SU-DHL-6 (cell line): Measurements from ENCODE around the gene TBC1D22A.

ENCODE experiments used
- H2AFZ ChIP-seq: fragments of 200-600 bp; sonication (generic); 2 replicates; pipeline ENCODE4 v1.6.1; 2014; ENCODE audit warnings: low read depth, mild to moderate bottlenecking, moderate library complexity, mixed read lengths, antibody characterized with exemption, low read length; ENCODE audit not compliant: severe bottlenecking
- H3F3A ChIP-seq: fragments of 200-600 bp; shearing (Covaris generic); 2 replicates; pipeline ENCODE4 v1.6.0; 2016; ENCODE audit warnings: antibody characterized with exemption, mild to moderate bottlenecking; ENCODE audit not compliant: insufficient read depth
- H3K27ac ChIP-seq: fragments of 200-600 bp; sonication (generic); 2 replicates; pipeline ENCODE4 v1.5.1; 2016; ENCODE audit warnings: low read depth, mild to moderate bottlenecking, low read length, moderate library complexity, mixed read lengths
- H3K27me3 ChIP-seq: fragments of 200-600 bp; sonication (generic), shearing (Covaris generic); 2 replicates; pipeline ENCODE4 v1.6.0; 2014; ENCODE audit warnings: mild to moderate bottlenecking, low read length
- H3K36me3 ChIP-seq: fragments of 200-600 bp; sonication (generic); 2 replicates; pipeline ENCODE4 v1.6.1; 2014; ENCODE audit warnings: mild to moderate bottlenecking, low read length, mixed read lengths
- H3K4me2 ChIP-seq: fragments of 300-600, 200-600 bp; shearing (Covaris generic), sonication (generic); 2 replicates; pipeline ENCODE4 v1.6.0; 2014; ENCODE audit warnings: low read length, low read depth, mild to moderate bottlenecking; ENCODE audit not compliant: poor library complexity, severe bottlenecking
- H3K4me3 ChIP-seq: fragments of 200-600 bp; sonication (generic); 2 replicates; pipeline ENCODE4 v1.5.1; 2014; ENCODE audit warnings: antibody characterized with exemption, low read length, mild to moderate bottlenecking, mixed read lengths; ENCODE audit not compliant: insufficient read depth, poor library complexity, severe bottlenecking
- H3K79me2 ChIP-seq: fragments of 200-600 bp; sonication (generic); 2 replicates; pipeline ENCODE4 v1.6.1; 2014; ENCODE audit warnings: mild to moderate bottlenecking, low read length, moderate library complexity; ENCODE audit not compliant: insufficient read depth
- H3K9ac ChIP-seq: fragments of 200-600 bp; sonication (generic); 2 replicates; pipeline ENCODE4 v1.7.0; 2014; ENCODE audit warnings: mild to moderate bottlenecking, low read length
- H3K9me2 ChIP-seq: fragments of 200-600 bp; sonication (generic); replicated peaks from 2 replicates; pipeline ENCODE4 v1.6.1; 2014; ENCODE audit warnings: low read length; ENCODE audit not compliant: insufficient read depth
- H3K9me3 ChIP-seq: fragments of 200-600 bp; sonication (generic); 2 replicates; pipeline ENCODE4 v1.6.1; 2014; ENCODE audit warnings: low read length, mixed read lengths; ENCODE audit not compliant: insufficient read depth
- H4K20me1 ChIP-seq: fragments of 200-600 bp; sonication (generic); 2 replicates; pipeline ENCODE4 v1.6.1; 2014; ENCODE audit warnings: low read depth, mild to moderate bottlenecking, antibody characterized with exemption, low read length, moderate library complexity, mixed read lengths
- CTCF ChIP-seq: fragments of 200-600 bp; sonication (generic); IDR thresholded peaks from one replicate; pipeline ENCODE4 v1.5.1; 2017; ENCODE audit warnings: antibody characterized with exemption, mild to moderate bottlenecking, low read length, moderate library complexity; ENCODE audit not compliant: insufficient read depth, poor library complexity, severe bottlenecking
- EZH2phosphoT487 ChIP-seq: fragments of 200-600 bp; sonication (generic), shearing (Covaris generic); conservative IDR thresholded peaks from 2 replicates; pipeline ENCODE4 v1.6.1; 2018; ENCODE audit warnings: mild to moderate bottlenecking, antibody characterized with exemption, low read length, moderate library complexity, mixed read lengths

The TBC1D22A gene

GRCh38 chr22:46961591-46962295 lies 199.3 kb downstream of the TBC1D22A start:
- Histone ChIP-seq H3K9ac (no peak overlapping the region), H3K4me3 (no peak overlapping the region), H3K36me3 (no peaks in the 10 kb centered on the region), H4K20me1 (no peaks in the 10 kb centered on the region), H3K4me2 (no peak overlapping the region), H3K79me2 (no peaks in the 10 kb centered on the region; the same call in 1 of the 2 replicates), H3F3A (no peaks in the 10 kb centered on the region), H2AFZ (no peak overlapping the region), H3K9me3 (no peaks in the 10 kb centered on the region), H3K27ac (no peak overlapping the region), H3K9me2 (no peaks in the 10 kb centered on the region), H3K27me3 (no peaks in the 10 kb centered on the region)
- TF ChIP-seq EZH2phosphoT487 (no peak), CTCF (no peak)

GRCh38 chr22:46962406-46962805 lies 200.0 kb downstream of the TBC1D22A start:
- H3K79me2 ChIP-seq, result peaks cover 4% of the 10 kb centered on the region; the same call in 1 of the 2 replicates
- H3K9me3 ChIP-seq, result no peaks in the 10 kb centered on the region
- TF ChIP-seq CTCF, result no peak
- no peak for TF ChIP-seq EZH2phosphoT487
- no peaks in the 10 kb centered on the region for H3F3A ChIP-seq
- no peak overlapping the region for H2AFZ ChIP-seq
- no peaks in the 10 kb centered on the region for H3K27me3 ChIP-seq
- no peak overlapping the region for H3K9ac ChIP-seq
- H3K27ac ChIP-seq, result no peak overlapping the region
- no peaks in the 10 kb centered on the region for H3K9me2 ChIP-seq
- no peaks in the 10 kb centered on the region for H3K36me3 ChIP-seq
- no peak overlapping the region for H3K4me2 ChIP-seq
- no peaks in the 10 kb centered on the region for H4K20me1 ChIP-seq
- no peak overlapping the region for H3K4me3 ChIP-seq

GRCh38 chr22:46963672-46964545 lies 201.5 kb downstream of the TBC1D22A start:
- Histone ChIP-seq H3K4me2 (no peak overlapping the region), H3K36me3 (no peaks in the 10 kb centered on the region), H3K9ac (no peak overlapping the region), H3K9me2 (no peaks in the 10 kb centered on the region), H2AFZ (no peak overlapping the region), H3K9me3 (no peaks in the 10 kb centered on the region), H3K4me3 (no peak overlapping the region), H3K27ac (no peak overlapping the region), H3K79me2 (peaks cover 5% of the 10 kb centered on the region; the same call in 1 of the 2 replicates), H3K27me3 (no peaks in the 10 kb centered on the region), H3F3A (no peaks in the 10 kb centered on the region), H4K20me1 (no peaks in the 10 kb centered on the region)
- no peak for TF ChIP-seq EZH2phosphoT487
- TF ChIP-seq CTCF, result no peak
